GM23248 (cell line): ENCODE measurements around the gene INSIG2.

Source experiments
- EZH2 ChIP-seq: fragments of 200-600 bp; sonication (generic); IDR thresholded peaks from 2 replicates; pipeline ENCODE4 v1.6.1; 2018; ENCODE audit warnings: antibody characterized with exemption, mild to moderate bottlenecking; ENCODE audit not compliant: insufficient read depth, poor library complexity, severe bottlenecking
- EZH2phosphoT487 ChIP-seq: fragments of 200-600 bp; sonication (generic); IDR thresholded peaks from 2 replicates; pipeline ENCODE4 v1.6.1; 2018; ENCODE audit warnings: antibody characterized with exemption, moderate library complexity, mild to moderate bottlenecking, low read depth; ENCODE audit not compliant: insufficient read depth

DNA sequence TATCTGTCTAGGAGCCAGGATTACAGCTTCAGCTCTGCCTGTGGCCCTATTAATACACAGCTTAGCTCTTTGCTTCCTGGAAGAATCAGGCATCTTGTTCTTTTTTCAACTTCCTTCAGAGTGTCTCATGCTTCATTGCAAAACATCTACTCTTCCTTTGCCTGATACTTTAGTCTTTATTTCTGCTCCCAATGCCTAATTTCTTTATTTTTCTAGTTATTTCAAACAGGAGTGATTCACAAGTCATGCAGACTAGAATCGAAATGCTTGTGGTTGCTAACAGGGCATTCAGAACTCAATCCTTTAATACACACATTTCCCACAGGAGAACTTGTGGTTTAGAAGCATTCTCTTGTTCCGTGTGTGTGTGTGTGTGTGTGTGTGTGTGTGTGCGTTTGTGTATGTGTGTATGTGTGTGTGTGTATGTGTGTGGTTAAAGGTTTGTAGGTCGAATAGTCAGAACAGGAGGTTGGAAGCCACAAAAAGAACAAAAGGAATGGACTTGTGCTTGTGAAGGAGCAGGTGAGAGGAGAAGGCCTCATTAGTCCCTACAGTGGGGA, 28.3 kb upstream of the INSIG2 start:
- TF ChIP-seq EZH2 (no peak), EZH2phosphoT487 (peak; percentile 95)
